B cell (primary cell): Measurements from ENCODE around the gene N4BP2L1. TPM values are rescaled to one million over a fixed set of nuclear protein-coding genes. Genes with fewer than 3 reads are reported as not detected.

ENCODE experiments used
- ATAC-seq: fragments of 200-7000 bp; cut with Tn5 transposase; one replicate; pipeline ENCODE4 v1.10.0; 2021; ENCODE audit warnings: low read depth, mild to moderate bottlenecking, moderate number of reproducible peaks, moderate library complexity
- CTCF ChIA-PET: fragments of 350-600 bp; sonication (Branson Sonifier 250); formaldehyde crosslinking; loops from one replicate; lab custom pipeline; 2021; ENCODE audit warnings: antibody characterized with exemption, inconsistent platforms; lab: Charles Lee
- POLR2A ChIA-PET: fragments of 350-600 bp; sonication (Branson Sonifier 250); formaldehyde crosslinking; loops from one replicate; lab custom pipeline; 2021; ENCODE audit warnings: antibody characterized with exemption; lab: Charles Lee
- DNase-seq: peaks from one replicate; pipeline ENCODE4 v3.0.0; 2013
- H2AFZ ChIP-seq: 2 replicates; pipeline ENCODE4 v1.6.1; 2012; ENCODE audit warnings: mild to moderate bottlenecking, low read depth, low read length; ENCODE audit not compliant: insufficient read depth, poor library complexity, severe bottlenecking
- H3K27ac ChIP-seq, 2 donors: 1 replicate in 1 of 2; 2 replicates in 1 of 2; pipeline ENCODE4 v1.5.1; 2012 to 2013; ENCODE audit warnings: low read length in 2 of 2, mild to moderate bottlenecking in 2 of 2, moderate library complexity in 1 of 2
- H3K27me3 ChIP-seq, 4 experiments: fragments of 200-600 bp in 1 of 4; sonication (generic) in 1 of 4; replicated peaks in 1 of 4; 1 replicate in 2 of 4; 2 replicates in 2 of 4; pipeline versions ENCODE4 v1.6.1 to v1.7.0; 2013 to 2016; ENCODE audit warnings: low read length in 3 of 4, mild to moderate bottlenecking in 2 of 4, mixed read lengths in 1 of 4, moderate library complexity in 1 of 4; ENCODE audit not compliant: insufficient read depth in 4 of 4, control insufficient read depth in 3 of 4; ENCODE audit errors: control extremely low read depth in 1 of 4
- H3K36me3 ChIP-seq, 2 experiments: replicated peaks in 1 of 2; 1 replicate in 1 of 2; 2 replicates in 1 of 2; pipeline versions ENCODE4 v1.6.1 to v1.7.1; 2013; ENCODE audit warnings: low read length in 1 of 2; ENCODE audit not compliant: insufficient read depth in 2 of 2, control insufficient read depth in 1 of 2; ENCODE audit errors: control extremely low read depth in 1 of 2, extremely low read depth in 1 of 2
- H3K4me1 ChIP-seq, 2 donors: fragments of 200-600 bp in 1 of 2; sonication (generic) in 1 of 2; 1 replicate in 1 of 2; 2 replicates in 1 of 2; pipeline versions ENCODE4 v1.5.1 to v1.6.1; 2013 to 2017; ENCODE audit warnings: low read length in 2 of 2; ENCODE audit not compliant: control insufficient read depth in 2 of 2, insufficient read depth in 2 of 2
- H3K4me2 ChIP-seq: replicated peaks from 2 replicates; pipeline ENCODE3; 2012; ENCODE audit warnings: mild to moderate bottlenecking, low read depth, low read length; ENCODE audit not compliant: poor library complexity, severe bottlenecking
- H3K4me3 ChIP-seq, 5 experiments: fragments of 200-600 bp in 1 of 5; sonication (generic) in 1 of 5; 1 replicate in 3 of 5; 2 replicates in 2 of 5; pipeline versions ENCODE4 v1.5.1 to v1.7.0; 2011 to 2016; ENCODE audit warnings: low read length in 4 of 5, mild to moderate bottlenecking in 4 of 5, low read depth in 2 of 5, control low read depth in 1 of 5, moderate library complexity in 1 of 5; ENCODE audit not compliant: insufficient read depth in 1 of 5; ENCODE audit errors: control extremely low read depth in 1 of 5, extremely low read depth in 1 of 5
- H3K79me2 ChIP-seq: fragments of 200-600 bp; sonication (generic); one replicate; pipeline ENCODE4 v1.6.0; 2016; ENCODE audit warnings: low read length; ENCODE audit not compliant: control insufficient read depth, insufficient read depth
- H3K9ac ChIP-seq: fragments of 200-600 bp; sonication (generic); 2 replicates; pipeline ENCODE4 v1.6.1; 2017; ENCODE audit warnings: mild to moderate bottlenecking, low read length, moderate library complexity
- H3K9me3 ChIP-seq, 3 donors: one replicate each; pipeline versions ENCODE4 v1.6.1 to v1.7.1; 2013; ENCODE audit warnings: low read length in 2 of 3; ENCODE audit not compliant: control insufficient read depth in 2 of 3, insufficient read depth in 1 of 3; ENCODE audit errors: control extremely low read depth in 1 of 3
- H4K20me1 ChIP-seq: 2 replicates; pipeline ENCODE4 v1.6.0; 2012; ENCODE audit warnings: mild to moderate bottlenecking, low read length; ENCODE audit not compliant: insufficient read depth, control insufficient read depth, poor library complexity, severe bottlenecking
- H3K27ac Mint-ChIP-seq: one replicate; pipeline ENCODE4 v1.8.0; 2021; ENCODE audit warnings: mixed read lengths
- H3K27me3 Mint-ChIP-seq: one replicate; pipeline ENCODE4 v1.8.0; 2021; ENCODE audit warnings: mixed read lengths
- H3K4me1 Mint-ChIP-seq: one replicate; pipeline ENCODE4 v1.8.0; 2021; ENCODE audit warnings: mixed read lengths
- H3K4me3 Mint-ChIP-seq: one replicate; pipeline ENCODE4 v1.8.0; 2021; ENCODE audit warnings: mixed read lengths
- H3K9me3 Mint-ChIP-seq: one replicate; pipeline ENCODE4 v1.8.0; 2022; ENCODE audit warnings: mixed read lengths; ENCODE audit not compliant: insufficient read depth
- CTCF ChIP-seq: fragments of 200-600 bp; IDR thresholded peaks from one replicate; pipeline ENCODE4 v1.8.0; 2022; ENCODE audit warnings: antibody characterized with exemption, mild to moderate bottlenecking
- EZH2 ChIP-seq: IDR thresholded peaks from 2 replicates; pipeline ENCODE4 v1.6.1; 2012; ENCODE audit warnings: borderline replicate concordance, low read depth, mild to moderate bottlenecking, moderate library complexity, low read length; ENCODE audit not compliant: insufficient read depth, poor library complexity, severe bottlenecking
- WGBS: methylation state at CpG from one replicate; pipeline ENCODE4 v1.1.5; 2013; ENCODE audit warnings: missing lambda C conversion rate; ENCODE audit not compliant: insufficient coverage; 5-methylcytosine and 5-hydroxymethylcytosine counted together
- intact Hi-C: fragments of 100-400 bp; cut with micrococcal nuclease; formaldehyde crosslinking; loops from one replicate; pipeline ENCODE4 v1.10.0; 2022
- polyA plus RNA-seq: library from polyadenylated mRNA; depleted of rRNA; stranded (reverse); fragments of >200 nt; gene quantifications from 2 replicates; pipeline ENCODE4 v1.2.3, GENCODE V29; 2012
- total RNA-seq, 2 donors: library from RNA; stranded (reverse); fragments of 120-200 nt in 1 of 2; gene quantifications; 1 replicate in 1 of 2; 2 replicates in 1 of 2; pipeline versions ENCODE4 v1.2.3 to v1.2.4, GENCODE V29; 2013 to 2022

Gene N4BP2L1
- total and polyA plus RNA-seq, 2 donors (not counting 1 experiment from before 2014, with no cell fraction given): 50.9 to 52.8 TPM

GRCh38 chr13:32409001-32409313 is 19.0 kb downstream of the N4BP2L1 start:
- Mint-ChIP-seq H3K27me3 (no peaks in the 10 kb centered on the region), H3K4me1 (peaks cover 14% of the 10 kb centered on the region), H3K27ac (no peak overlapping the region), H3K4me3 (no peak overlapping the region), H3K9me3 (no peaks in the 10 kb centered on the region)
- Histone ChIP-seq H3K9me3 (no peaks in the 10 kb centered on the region), H4K20me1 (peaks cover 11% of the 10 kb centered on the region), H3K9ac (no peak overlapping the region), H3K4me3 (no peak overlapping the region), H3K4me1 (peaks cover 0 to 6% of the 10 kb centered on the region in 2 donors), H3K4me2 (no peak overlapping the region), H2AFZ (no peak overlapping the region), H3K36me3 (peaks cover 2 to 23% of the 10 kb centered on the region in 2 experiments), H3K27ac (no peak overlapping the region), H3K27me3 (no peaks in the 10 kb centered on the region), H3K79me2 (peaks cover 12% of the 10 kb centered on the region)
- intact Hi-C loops: no loop called here
- DNase-seq (no peak), ATAC-seq (no peak)
- WGBS: no CpG with 5 or more reads among the region's 6 CpGs
- ChIA-PET CTCF (interaction anchor here (1.0 kb wide), 1 partner anchor 173 kb away, joined by 3 read pairs; no protein-coding TSS in a partner anchor), POLR2A (no interaction called here)
- TF ChIP-seq EZH2: no peak
- TF ChIP-seq CTCF: no peak

- Mint-ChIP-seq H3K27ac (no peak overlapping the region), H3K4me3 (no peak overlapping the region), H3K27me3 (no peaks in the 10 kb centered on the region), H3K9me3 (no peaks in the 10 kb centered on the region), H3K4me1 (peaks cover 14% of the 10 kb centered on the region)
- intact Hi-C loops: no loop called here
- WGBS: 84% methylated on average over 5 of the region's 9 CpGs
- Histone ChIP-seq H3K9ac (no peak overlapping the region), H2AFZ (no peak overlapping the region), H3K27ac (no peak overlapping the region), H3K79me2 (peaks cover 11% of the 10 kb centered on the region), H3K4me1 (peaks cover 0 to 6% of the 10 kb centered on the region in 2 donors), H3K4me3 (no peak overlapping the region), H4K20me1 (peaks cover 11% of the 10 kb centered on the region), H3K4me2 (no peak overlapping the region), H3K36me3 (peaks cover 2 to 26% of the 10 kb centered on the region in 2 experiments), H3K9me3 (no peaks in the 10 kb centered on the region), H3K27me3 (no peaks in the 10 kb centered on the region)
- no peak for DNase-seq
- TF ChIP-seq EZH2: no peak
- TF ChIP-seq CTCF: no peak
- no peak for ATAC-seq
- POLR2A ChIA-PET: no interaction called here
- CTCF ChIA-PET: interaction anchor here (0.8 to 1.3 kb wide), 3 partner anchors 10 to 174 kb away, joined by 3 to 4 read pairs (median 3); no protein-coding TSS in a partner anchor
These were observed 19.5 kb downstream of the N4BP2L1 start for GRCh38 chr13:32408296-32409000.
